Measurements from ENCODE around the gene TUFT1.

TUFT1 gene

DNA sequence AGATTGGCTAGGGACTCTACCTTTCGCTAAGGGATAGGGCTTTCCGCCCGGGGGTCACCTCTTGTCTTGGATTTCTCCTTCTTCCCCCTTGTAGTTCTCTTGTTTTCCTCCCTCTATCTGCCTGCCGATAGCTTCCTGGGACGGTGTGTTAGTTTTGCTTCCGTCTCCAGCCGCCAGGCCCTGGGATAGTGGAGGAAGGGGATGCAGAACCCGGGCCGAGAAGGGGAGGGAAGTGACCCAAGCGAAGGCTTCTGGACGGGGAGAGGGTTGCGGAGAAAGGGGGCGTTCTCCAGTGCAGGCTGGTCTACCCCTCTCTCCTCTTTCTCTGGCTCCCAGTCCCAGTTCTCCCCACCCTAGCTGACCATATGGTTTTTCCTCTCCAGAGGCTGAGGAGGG, 871 bp downstream of the TUFT1 start:
- DNase-seq = no peak

DNA sequence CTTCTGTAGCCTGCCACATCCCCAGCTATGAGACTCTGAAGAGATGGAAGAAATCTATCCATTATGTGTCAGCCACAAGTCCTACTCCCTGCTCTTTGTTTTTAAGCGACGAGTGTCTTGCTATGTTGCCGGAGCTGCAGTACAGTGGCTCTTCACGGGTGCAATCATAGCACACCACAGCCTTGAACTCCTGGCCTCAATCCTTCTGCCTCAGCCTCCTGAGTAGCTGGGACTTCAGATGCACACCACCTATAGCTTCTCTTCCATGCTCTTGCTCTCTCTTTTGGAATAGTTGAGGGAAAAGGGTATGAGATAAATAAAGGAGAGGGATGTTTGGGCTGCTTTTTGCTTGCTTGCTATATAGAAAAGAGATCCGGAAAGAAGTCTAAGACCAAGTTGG, 1.6 kb downstream of the TUFT1 start:
- no peak for DNase-seq

- DNase-seq = no peak
These were observed 2.6 kb downstream of the TUFT1 start for GRCh38 chr1:151542710-151543129.

DNA sequence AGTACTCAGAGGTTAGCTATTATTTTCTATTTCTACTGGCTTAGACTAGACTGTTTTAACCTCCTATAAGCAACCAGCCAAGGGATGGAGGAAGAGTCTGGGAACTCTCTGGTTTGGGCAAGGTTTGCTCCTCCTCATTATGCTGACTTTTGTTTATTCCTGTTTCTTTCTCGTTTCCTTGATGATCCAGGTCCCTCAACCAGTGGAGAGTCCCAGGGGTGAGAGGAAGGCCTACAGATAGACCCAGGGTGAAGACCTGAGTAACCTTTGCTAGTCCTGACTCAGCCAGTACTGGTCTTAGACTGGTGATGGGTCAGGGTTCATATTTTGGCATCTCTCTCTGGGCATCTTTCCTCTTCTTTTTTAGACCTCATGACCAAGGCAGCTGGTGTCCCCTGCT, 5.4 kb downstream of the TUFT1 start:
- no peak for DNase-seq

GRCh38 chr1:151546011-151546925, 6.2 kb downstream of the TUFT1 start:
- no peak for DNase-seq

GRCh38 chr1:151547119-151547899, 7.2 kb downstream of the TUFT1 start:
- DNase-seq = no peak

DNA sequence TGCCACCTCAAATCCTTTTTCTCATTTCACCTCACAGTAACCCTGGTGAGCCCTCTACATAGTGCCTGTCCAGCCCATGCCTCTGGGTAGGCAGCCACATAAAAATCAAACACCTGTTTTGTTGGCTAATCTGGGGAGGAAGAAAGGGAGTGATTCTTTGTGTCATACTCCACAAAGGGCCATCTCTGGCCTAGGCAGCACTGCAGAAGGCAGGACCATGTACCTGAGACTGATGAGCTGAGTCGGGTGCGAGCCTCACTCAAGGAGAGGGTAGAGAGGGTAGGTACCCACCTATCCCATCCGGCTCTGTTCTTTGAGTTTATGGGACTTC, 7.8 kb downstream of the TUFT1 start:
- no peak for DNase-seq

GRCh38 chr1:151549199-151549598, 9.1 kb downstream of the TUFT1 start:
- DNase-seq = no peak

- no peak for DNase-seq
These were observed 13.6 kb downstream of the TUFT1 start for GRCh38 chr1:151553659-151554058.

GRCh38 chr1:151556052-151556451, 15.9 kb downstream of the TUFT1 start:
- DNase-seq = no peak

- DNase-seq = no peak
These were observed 22.6 kb downstream of the TUFT1 start for GRCh38 chr1:151562661-151563060.

DNA sequence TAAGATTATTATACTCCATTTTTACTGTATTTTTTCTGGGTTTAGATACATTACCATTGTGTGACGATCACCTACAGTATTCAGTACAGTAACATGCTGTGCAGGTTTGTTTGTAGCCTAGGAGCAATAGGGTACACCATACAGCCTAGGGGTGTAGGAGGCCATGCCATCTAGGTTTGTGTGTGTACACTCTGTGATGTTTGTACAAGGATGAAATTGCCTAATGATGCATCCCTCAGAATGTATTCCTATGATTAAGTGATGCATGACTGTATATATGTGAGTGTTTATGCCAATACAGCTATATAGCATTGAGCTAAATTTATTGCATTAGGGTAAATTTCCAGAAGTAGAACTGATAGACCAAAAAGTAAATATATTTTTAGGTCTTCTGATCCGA, 23.3 kb downstream of the TUFT1 start:
- DNase-seq = no peak

DNA sequence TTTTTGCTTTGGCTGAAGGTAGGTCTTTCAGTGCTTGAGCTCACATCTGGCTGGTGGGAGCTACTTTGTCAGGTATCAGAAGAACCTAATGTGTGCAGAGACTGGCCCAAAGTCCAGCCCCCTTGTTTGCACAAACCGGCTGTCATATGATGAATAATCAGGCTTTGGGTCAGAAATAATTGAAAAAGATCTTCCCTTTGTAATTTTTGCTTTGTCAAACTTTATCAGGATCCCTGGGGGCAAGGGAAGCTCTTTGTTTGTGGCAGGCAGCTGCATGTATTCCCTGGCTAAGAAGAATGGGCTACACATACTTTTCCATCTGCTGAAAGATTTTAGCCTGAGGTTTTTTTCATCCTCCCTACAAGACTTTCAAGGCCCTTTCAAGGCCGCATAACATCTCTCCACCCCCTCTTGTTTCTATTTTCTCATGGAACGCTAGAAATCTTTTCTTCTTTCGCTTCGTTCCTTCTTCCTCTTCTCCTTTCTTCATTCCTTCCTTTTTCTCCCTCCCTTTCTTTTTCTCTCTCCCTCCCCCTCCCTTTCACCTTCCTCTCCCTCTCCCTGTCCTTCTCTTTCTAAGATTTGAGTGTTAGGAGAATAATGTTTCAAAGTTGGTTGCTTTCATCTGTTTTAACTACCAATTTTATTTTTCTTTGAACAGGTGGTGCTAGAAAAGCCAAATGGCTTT, 25.5 kb downstream of the TUFT1 start:
- DNase-seq = no peak

GRCh38 chr1:151568626-151569088, 28.5 kb downstream of the TUFT1 start:
- no peak for DNase-seq

GRCh38 chr1:151570819-151571218, 30.7 kb downstream of the TUFT1 start:
- DNase-seq = no peak

- DNase-seq = no peak
These were observed 34.7 kb downstream of the TUFT1 start for GRCh38 chr1:151574575-151575529.

GRCh38 chr1:151577173-151577572, 37.1 kb downstream of the TUFT1 start:
- no peak for DNase-seq

DNA sequence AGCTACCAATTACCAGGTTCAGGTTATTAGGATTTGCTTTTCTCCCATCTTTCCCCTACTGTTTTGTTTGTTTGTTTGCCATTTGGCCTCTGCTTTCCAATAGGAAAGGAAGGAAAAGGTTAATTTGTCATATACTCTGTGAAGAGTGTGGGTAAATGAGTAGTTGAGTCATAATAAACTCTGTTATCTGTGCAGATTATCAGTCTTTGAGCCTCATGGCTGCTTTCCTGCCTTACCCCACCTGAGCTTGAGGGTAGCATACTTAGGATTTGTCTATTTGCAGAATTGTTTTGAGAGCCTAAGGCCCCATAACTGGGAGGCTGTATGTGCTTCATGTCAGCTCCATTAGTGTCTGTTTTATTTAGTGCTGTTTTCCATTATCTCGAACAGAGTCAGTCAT, 38.8 kb downstream of the TUFT1 start:
- no peak for DNase-seq

DNA sequence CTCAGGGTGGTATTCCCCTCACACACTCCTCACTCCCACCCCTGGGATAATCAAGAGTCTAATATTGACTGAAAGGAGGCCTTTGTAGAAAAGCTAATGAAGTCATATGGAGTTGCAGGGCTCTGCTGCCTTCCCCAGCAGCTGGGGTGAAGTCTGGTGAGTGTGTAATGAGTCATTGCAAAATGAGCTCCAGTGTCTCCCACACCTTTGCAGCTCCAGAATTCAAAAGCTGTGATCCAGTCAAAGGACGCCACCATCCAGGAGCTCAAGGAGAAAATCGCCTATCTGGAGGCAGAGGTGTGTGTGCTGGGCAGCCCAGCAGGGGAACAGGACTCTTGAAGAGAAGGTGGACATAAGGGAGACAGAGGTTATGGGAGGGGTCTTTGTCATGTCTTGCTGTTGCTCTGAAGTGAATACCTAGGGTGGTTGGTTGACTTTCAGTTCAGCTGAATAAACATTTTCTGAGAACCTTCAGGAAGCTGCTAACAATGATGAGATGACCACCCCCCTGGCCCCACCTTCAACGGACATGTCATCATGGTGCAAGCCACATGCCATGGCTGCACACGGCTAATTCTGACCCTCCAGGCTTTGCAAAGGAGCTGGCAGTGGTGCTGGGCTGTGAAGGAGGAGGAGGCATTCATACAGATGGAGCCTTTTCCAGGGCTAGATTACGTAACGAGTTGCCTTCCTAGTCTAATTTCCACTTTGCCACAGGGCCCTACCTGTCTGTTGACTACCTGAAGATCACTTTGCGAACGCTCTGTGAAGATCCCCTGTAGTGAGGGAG, 39.5 kb downstream of the TUFT1 start:
- no peak for DNase-seq

GRCh38 chr1:151581451-151581850, 41.3 kb downstream of the TUFT1 start:
- no peak for DNase-seq

DNA sequence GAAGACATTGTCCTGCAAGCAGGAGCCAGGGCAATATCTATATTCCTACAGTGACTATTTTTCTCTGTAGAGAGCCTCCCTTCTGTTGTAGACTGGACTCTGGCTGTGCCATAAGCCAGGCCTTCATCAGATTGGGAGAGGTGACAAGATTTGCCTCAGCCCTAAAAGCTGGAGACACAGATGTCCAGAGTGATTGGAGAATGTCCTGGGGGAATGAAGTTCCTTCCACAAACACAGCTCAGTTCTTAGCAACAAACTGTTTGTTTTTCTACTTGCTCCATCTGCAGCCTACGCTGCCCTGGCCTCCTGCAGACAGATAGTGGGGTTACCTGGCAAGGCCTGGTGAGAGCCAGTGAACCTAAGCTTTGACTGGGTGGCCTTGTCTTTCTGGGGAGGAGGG, 41.8 kb downstream of the TUFT1 start:
- no peak for DNase-seq

GRCh38 chr1:151583796-151584195, 43.7 kb downstream of the TUFT1 start:
- no peak for DNase-seq
